HG02840 (cell line): ENCODE measurements around the gene IGSF10.

Experiments used
- ATAC-seq: cut with Tn5 transposase; IDR thresholded peaks from one replicate; pipeline ENCODE4 v1.9.1; 2021; ENCODE audit warnings: mild to moderate bottlenecking, moderate library complexity, moderate number of reproducible peaks; ENCODE audit not compliant: unreplicated experiment, low FRiP score

The IGSF10 gene

DNA sequence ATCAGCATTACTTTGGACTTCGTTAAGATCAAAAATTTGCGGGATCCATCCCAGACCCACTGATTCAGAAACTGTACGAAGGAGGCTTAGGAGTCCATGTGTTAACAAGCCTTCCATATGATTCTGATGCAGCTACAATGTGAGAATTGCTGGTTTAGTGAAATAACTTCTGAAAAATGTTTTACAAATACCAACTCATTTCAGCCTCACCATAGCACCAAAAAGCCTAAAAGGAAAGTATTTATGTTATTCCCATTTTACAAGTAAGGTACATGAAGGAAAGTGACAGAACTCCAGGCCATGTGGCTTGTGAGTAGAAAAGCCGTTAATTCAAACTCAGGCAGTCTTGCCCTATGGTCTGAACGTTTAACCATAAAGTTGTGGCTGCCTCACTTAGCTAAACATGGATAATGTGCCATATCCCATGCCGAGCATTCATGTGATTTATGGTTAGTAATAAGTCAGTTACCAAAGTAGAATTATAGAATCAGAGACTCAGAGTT lies 1.5 kb upstream of the IGSF10 start:
- ATAC-seq = no peak

DNA sequence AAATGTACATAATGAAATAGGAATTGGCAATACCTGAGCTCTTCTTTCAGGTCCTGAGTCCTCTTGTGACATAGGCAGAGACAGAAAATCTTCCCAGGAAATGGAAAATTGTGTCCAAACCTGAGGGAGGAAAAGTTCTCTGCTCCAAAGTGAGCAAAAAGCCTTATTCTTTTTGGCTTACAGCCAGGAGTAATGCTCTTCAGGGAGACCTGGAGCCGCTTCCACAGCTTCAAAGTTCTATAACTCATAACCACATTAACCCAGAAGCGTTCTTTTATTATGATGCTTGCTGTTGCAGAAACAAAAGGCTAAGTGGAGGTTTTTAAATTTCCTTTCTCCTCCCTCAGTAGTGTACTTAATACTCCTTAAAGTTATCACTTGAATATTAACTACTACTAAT lies 633 bp downstream of the IGSF10 start:
- ATAC-seq = no peak

DNA sequence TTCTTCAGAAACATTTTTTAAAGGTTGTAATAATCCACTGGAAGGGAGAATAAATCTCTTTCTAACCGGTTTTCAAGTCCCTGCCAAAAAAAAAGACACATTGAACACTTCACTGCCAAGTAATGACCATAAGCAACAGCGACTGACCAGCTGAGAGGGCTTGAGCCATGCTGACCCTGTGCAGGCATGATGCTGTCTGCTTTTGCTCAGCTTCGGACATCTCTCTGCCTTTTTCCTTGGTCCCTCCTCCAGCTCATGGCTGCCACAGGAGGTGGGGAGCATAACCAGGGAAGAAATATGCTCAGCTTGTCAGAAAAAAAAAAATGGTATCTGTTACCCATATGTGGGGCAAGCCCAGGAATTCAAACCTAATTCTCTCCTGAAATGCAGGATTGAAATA lies 1.5 kb downstream of the IGSF10 start:
- ATAC-seq = no peak

DNA sequence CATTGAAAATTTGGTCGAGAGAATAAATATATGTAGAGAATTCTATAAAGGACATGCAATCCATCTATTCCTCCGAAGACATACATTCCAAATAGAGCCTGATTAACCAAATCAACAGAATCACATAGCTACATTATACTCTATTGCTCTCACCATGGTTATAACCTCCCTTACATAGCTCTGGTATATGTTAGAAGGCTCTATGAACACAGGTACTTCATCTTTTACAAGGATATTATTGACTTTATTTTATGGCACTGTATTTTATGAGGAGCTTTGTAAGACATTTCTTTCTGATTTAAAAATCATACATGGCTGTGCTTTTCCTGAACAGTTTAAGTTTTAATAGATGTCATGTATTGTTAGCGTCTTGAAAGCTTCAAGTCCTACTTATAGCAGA lies 4.8 kb downstream of the IGSF10 start:
- no peak for ATAC-seq

DNA sequence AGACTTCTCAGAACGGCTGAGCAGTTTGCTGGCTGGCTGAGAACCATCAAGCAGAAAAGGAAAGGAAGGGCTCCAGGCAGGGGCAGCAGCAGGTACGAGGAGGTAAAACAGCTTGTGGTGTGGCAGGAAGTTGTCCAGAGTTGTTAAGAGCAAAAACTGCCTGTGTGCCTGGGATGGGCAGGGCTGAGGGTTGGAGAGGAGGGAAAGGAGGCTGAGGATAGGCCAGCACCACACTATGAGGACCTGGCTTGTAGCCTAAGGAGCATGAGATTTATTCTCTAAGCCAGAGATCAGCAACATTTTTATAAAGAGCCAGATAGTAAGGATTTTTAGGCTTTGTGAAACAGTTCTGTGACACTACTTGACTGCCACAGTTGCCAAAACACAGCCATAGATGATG lies 8.0 kb downstream of the IGSF10 start:
- no peak for ATAC-seq

DNA sequence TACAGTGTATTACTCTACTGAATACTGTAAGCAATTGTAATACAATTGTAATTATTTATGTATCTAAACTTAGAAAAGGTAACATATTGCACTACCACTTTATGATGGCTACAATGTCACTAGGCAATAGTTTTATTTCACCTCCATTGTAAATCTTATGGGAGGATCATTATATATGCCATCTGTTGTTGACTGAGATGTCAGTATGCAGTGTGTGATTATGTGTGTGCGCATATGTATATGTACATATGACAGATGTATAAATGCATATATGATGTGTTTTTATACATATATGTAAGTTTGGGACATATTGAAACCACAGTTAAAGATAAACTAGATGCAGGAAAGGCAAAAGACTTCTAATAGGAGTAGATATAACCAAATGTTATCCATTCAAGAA lies 8.5 kb downstream of the IGSF10 start:
- ATAC-seq = no peak

DNA sequence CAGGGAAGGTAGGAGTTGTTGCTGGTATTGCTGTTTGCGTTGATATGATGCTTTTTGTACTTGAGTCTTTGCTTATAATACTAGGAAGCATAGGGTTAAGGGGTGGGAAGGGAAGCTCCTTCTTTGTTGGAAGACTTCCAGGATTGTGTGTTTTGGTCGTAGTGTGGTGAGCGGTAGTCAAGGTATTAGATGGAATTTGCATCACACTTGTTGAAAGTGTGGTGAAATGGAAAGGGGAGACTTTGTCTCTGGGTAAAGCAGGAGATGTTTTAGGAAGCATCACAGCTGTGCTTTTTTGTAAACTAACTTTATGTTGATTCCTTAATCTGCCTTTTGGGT lies 14.9 kb downstream of the IGSF10 start:
- ATAC-seq = no peak

DNA sequence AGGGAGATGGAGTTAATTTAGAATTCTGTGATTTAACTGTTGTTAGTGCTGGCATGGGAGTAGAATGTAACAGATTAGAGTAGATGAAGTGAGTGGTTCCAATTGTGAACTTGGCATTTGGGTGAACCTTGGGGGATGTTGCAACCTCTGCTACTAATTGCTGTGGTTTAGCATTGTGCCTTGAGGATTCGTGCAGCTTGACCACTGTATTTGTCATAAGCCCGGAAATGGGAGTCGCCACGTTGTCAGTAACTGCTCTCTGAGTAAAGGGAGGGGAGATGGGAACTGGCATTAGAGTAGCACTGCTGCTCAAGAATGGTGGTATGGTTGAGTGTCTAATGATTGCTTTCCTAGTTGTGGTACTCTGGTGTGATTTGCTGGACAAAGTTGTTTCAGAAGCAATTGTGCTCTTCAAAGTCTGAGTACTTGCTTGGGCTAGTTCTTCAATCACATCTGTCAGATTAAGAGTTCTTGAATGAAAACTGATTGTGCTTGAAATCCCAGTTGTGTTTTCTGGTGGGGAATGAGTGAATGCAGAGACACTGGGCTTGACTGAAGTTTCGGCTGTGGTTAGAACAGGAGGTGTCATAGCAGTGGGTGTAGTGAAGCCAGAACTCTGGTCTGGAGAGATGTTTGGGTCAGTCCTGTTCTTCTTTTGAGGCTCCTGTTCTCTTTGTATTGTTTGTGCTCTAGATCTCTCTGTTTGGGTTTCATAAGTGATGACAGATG lies 15.4 kb downstream of the IGSF10 start:
- ATAC-seq = no peak

DNA sequence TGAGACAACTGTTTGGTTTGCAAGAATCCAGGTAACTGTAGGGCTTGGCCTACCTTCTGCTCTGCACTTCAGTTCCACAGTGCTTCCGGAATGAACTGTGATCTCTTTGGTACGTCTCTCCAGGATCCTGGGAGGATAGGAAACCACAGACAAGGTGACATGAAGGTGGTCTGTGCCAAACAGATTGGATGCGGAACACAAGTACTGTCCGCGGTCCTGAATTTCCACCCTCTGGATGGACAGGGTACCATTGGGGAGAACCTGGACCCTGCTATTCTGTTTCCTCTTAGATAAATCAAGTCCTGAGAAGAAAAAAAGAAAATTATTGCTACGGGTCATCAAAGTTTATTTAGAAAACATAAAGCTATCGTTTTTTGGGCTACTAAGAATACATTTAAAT lies 17.3 kb downstream of the IGSF10 start:
- no peak for ATAC-seq

DNA sequence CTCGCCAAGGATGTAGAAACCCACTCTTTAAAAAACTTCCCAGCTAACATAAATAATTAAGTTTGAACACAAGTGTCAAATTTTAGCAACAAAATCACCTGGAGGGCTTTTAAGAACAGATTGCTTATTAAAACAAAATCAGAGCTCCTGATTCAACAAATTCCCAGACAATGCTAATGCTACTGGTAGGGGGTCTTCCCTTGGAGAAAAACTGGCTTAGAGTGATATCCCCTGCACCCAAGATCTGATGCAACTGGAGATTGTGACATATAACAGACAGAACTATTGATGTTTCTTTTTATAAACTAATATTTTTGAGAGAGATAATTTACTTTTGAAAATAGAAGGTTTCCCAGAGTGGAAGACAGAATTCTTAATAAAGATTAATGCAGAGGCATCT lies 19.9 kb downstream of the IGSF10 start:
- no peak for ATAC-seq

DNA sequence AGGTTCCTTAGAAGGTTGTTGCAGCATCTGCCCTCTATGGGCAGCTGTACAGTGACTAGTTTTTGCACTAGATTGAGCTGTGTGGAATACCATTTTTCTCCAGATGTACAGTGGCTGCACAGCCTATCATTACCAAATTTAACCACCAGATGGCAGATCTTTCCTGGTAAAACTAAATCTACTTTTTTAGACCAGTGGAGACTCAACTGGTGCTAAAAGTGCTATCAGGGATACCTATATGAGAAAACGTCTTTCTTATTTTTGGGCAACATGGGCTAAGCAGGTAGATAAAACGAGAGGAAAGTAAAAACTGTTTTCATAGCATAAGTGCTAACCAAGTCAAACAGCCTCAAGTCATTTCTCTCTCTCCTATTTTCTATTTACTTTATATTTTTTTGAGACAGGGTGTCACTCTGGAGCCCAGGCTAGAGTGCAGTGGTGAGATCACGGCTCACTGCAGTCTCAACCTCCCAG lies 21.2 kb downstream of the IGSF10 start:
- ATAC-seq = no peak

DNA sequence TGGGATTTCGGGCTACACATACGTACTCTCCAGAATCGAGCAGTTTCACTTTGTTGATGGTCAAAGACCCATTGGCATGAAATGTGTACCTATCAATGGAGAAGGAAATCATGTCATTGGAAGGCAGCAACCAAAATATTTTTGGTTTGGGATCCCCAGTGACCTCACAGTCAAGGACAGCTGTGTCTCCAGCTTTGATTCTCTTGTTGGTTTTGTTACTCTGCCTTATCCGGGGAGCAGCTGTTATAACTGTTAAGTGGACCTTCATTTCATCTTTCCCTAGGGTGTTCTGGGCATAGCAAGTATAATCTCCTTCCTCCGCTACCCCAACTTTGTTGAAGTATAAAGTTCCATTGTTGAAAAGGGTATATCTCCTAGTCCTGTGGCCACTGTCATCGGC lies 23.0 kb downstream of the IGSF10 start:
- no peak for ATAC-seq

DNA sequence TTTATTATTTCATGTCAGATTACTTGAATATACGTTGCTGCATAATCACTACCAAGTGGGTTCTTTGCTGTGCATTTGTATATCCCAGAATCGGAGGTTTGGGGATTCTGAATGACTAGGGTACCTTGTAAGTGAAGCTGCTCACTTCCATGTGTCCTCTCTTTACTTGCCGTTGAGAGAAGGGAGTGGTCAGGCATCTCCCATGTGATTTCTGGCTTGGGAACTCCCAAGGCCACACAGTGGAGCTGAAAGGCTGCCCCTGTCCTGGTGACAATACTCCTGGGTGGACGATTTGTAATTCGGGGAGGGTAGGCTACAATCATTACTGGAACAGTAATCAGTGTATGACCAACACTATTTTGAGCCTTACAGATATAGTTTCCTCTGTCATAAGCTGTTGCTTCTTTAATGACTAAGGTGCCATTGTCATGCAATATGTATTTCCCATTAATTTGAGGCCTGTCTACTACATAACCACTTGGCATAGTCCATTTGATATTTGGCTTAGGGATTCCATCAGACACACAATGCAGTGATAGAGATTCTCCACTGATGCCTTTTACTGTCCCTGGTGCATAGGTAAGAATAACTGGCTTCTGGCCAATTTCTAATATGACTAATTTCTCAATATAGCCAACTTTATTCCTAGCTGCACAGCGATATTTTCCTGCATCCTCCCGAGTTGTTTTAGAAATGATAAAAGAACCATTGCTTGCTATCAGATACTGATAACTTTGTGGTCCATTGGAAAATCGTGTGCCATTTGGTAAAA lies 24.0 kb downstream of the IGSF10 start:
- ATAC-seq = no peak

DNA sequence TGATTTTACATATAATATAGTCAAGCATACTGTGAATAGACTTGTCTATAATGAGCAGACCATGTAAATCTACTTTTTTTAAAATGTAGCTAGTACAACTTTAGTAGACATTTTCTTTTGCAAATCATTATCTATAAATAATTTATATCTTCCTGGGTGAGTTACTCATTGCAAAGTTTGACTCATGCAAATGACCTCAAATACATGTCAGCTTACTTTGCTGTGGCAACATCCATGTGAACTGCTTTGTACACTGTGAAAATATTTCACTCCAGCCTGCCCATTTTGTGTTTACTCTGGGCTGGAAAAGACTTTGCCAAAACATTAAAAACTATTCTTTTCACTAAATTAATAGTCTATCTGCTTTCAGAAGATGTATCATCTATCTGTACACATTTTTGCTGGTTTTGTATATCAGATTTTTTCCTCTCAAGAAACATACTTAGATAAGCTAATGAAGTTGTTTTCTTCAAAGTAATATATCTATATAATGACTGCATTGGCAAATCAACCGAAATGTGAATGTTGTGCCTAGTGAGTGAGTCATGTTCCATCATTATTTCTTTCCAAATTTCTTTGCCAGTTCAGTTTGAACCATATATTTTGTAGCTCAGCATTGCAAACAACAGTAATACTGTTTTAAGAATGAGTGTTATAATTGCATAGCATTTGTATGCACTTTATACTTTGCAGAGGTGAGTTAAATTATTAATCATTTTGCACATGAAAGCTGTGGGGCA lies 26.5 kb downstream of the IGSF10 start:
- no peak for ATAC-seq

DNA sequence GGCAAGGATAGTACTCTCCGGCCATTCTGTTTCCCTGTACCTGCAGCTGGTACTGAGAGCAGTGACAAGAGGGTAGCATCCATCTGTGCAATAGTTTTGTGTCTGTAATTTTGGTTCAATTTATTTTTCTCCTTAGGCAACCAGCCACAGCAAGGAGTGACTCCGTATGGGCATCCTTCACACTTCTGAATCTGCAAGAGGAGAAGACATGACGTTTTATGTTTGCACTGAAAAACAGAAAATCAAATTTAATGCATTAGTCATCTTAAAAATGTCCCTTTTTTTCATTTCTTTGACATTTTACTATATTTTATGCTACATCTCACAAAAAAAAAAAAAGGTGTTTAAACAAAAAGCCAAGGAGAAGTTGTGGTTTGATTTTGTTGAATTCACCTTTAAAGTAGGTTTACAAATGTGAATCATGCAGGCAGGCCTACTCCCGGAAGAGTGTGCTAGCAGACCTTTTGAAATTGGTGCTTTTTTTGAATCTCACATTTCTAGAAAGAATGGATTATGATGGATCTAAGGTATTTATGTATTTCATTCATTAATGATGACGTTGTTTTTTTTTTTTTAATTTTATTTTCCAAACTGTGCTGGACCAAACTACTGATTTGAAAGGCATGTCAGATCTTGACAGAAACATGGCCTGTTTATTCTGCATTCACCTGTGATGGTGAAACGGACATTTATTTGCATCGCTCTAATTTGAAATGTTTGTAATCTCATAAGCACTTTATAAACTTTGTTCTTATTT lies 28.1 kb downstream of the IGSF10 start:
- no peak for ATAC-seq

DNA sequence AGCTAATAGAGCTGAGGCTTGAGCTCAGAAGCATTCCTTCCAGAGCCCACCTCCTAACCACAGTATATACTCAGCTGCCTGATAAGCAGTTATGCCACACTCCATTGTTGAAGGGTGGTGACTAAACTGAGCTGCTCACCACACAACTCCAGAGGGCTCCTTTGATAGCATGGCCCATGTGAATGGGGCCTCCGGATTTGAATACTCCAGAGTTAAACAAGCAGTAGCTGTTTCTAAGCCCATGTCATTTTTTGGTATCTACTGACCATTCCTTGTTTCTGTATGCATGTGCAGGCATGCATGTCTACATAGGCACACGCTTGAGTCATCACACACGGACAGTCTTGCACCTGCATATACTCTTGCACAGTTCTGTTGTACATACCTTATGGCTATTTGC lies 28.9 kb downstream of the IGSF10 start:
- no peak for ATAC-seq

DNA sequence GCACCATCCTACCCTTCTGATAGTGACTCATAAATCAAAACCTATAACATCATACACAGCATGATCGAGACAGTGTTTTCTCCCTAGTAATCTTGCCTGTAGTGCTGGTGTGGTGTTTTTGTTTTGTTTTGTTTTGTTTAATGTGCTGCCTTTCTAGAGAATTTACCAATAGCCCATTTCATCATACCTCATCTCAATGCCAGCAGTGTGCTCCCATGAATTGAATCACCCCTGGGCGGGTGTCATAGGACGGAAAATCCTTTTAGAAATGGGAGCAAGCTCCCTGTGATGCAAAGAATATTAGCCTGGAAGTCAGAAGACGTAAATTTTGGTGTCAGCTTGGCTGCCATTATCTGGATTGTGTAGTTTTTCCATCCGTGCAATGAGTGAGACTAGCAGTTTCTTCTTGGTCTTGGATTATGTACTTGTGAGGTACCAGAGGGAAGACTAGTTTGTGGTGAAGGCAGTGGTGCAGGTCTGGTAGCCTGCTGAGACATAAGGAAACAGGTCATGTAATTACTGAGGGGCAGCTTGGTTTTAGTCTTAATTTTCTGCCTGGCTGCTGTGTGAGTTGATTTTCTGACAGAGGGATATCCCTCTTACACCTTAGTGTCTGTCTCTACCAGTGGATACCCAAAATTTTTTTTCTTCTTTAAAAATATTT lies 29.9 kb downstream of the IGSF10 start:
- no peak for ATAC-seq

DNA sequence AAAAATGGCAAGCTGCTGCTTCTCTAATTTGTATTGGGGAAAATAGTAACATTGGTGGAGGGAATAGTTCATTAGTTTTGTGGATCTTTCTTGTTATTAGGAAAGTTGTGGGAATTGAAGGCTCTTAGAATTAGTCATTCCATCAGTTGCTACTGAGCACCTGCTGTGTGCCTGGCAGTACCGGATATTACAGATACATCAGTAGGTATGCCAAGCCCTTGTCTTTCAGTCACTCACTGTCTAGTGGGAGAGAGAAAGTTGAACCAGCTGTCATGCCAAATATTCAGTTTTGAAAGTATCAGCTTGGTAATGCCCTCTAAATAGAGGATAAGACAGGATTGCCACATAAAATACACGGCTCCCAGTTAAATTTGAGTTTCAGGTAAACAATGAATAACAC lies 32.5 kb downstream of the IGSF10 start:
- no peak for ATAC-seq

DNA sequence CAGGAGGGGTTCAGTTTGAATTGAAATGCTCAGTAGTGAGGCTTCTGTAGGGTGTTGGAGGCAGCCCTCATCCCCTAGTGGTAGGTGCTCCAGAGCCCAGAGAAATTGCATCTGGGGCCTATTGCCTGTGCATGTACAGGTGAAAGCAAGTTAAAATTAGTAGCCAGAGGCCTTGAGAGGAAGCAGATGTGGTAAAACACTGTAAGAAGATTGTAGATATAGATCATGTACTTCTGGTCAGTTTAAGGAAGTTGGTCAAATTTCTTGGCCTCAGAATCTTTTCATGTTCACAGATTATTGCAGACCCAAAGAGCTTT lies 34.6 kb downstream of the IGSF10 start:
- ATAC-seq = no peak

DNA sequence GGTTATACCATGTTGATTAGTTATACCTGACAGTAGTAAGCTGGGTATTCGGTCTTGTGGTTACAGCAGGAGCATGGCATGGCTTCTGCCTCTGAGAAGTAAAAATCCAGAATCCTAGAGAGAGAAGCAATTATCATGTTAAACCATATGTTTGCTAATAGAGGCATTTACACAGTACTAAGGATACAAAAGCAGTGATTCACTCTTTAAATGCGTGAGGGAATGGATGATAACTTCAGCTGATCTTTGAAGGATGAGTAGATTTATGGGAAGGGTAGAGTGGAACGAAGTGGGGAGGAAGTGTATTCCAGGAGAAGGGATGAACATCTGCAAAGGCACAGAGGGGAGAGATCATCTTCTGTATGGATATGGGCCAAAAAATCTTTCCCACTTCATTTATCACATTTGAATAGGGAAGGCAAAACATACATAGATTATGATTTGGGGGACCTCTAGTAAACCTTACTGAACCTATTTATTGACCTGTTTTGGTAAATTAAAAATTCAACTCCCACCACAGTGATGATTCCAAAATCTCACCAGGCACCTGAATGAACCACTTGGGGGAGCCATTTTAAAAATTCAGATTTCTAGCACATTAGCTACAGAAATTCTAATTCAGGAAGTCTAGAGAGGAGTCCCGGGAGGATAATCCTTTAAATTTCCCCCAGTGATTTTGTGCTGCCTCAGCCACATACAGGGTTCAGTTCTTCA lies 35.1 kb downstream of the IGSF10 start:
- no peak for ATAC-seq
